HepG2 (cell line): ENCODE measurements around the gene ORM1. TPM values are rescaled to one million over a fixed set of nuclear protein-coding genes. Genes with fewer than 3 reads are reported as not detected.

Source experiments
- AGO2 ChIP-seq: fragments of 200-400 bp; formaldehyde crosslinking; optimal IDR thresholded peaks from 2 replicates; pipeline ENCODE3; 2017; ENCODE audit warnings: mild to moderate bottlenecking, low read depth, low read length, moderate library complexity
- KDM6A ChIP-seq: IDR thresholded peaks from 2 replicates; pipeline ENCODE4 v1.6.1; 2016; ENCODE audit warnings: low read depth
- MYC ChIP-seq: sonication (generic); formaldehyde crosslinking; IDR thresholded peaks from 2 replicates; pipeline ENCODE4 v1.9.0; 2021; ENCODE audit warnings: missing genetic modification reagents, borderline replicate concordance
- RBM22 ChIP-seq: fragments of 200-400 bp; formaldehyde crosslinking; optimal IDR thresholded peaks from 2 replicates; pipeline ENCODE3; 2017; ENCODE audit warnings: mild to moderate bottlenecking, low read length, moderate library complexity
- SAFB2 ChIP-seq: sonication (generic); formaldehyde crosslinking; IDR thresholded peaks from 2 replicates; pipeline ENCODE4 v1.5.1; 2020; ENCODE audit warnings: missing genetic modification reagents, low read depth, mild to moderate bottlenecking, borderline replicate concordance
- SNAPC2 ChIP-seq: sonication (generic); formaldehyde crosslinking; IDR thresholded peaks from 2 replicates; pipeline ENCODE4 v1.8.1; 2022; ENCODE audit warnings: mild to moderate bottlenecking, missing genetic modification reagents
- YEATS4 ChIP-seq: sonication (generic); formaldehyde crosslinking; IDR thresholded peaks from 2 replicates; pipeline ENCODE4 v1.4.0; 2020; ENCODE audit warnings: missing genetic modification reagents, borderline replicate concordance
- ZFP41 ChIP-seq: sonication (generic); formaldehyde crosslinking; IDR thresholded peaks from 2 replicates; pipeline ENCODE4 v1.4.0; 2020; ENCODE audit warnings: mild to moderate bottlenecking, missing genetic modification reagents, borderline replicate concordance
- ZNF292 ChIP-seq: sonication (generic); formaldehyde crosslinking; IDR thresholded peaks from 2 replicates; pipeline ENCODE4 v1.8.1; 2022; ENCODE audit warnings: mild to moderate bottlenecking, low read depth, missing genetic modification reagents, borderline replicate concordance
- ZNF761 ChIP-seq: sonication (generic); formaldehyde crosslinking; conservative IDR thresholded peaks from 2 replicates; pipeline ENCODE4 v1.4.0; 2020; ENCODE audit warnings: mild to moderate bottlenecking, missing genetic modification reagents
- polyA plus RNA-seq, 8 experiments: library from polyadenylated mRNA; depleted of rRNA in 3 of 8; stranded (reverse) in 7 of 8; unstranded in 1 of 8; fragments of >200 nt; fragmentation: Illumina TruSeq in 4 of 8; extraction: Trizol in 4 of 8; gene quantifications; 2 replicates each; pipeline versions ENCODE4 v1.2.1 to v1.2.3, GENCODE V29; 2011 to 2016; ENCODE audit warnings: low read depth in 4 of 8, missing spikeins in 1 of 8, mixed read lengths in 1 of 8; ENCODE audit not compliant: insufficient read depth in 1 of 8
- total RNA-seq, 5 experiments: library from RNA; depleted of rRNA; stranded (reverse); fragments of >200 nt; fragmentation: Illumina TruSeq; extraction: Trizol; gene quantifications; 2 replicates each; pipeline ENCODE4 v1.2.3, GENCODE V29; 2016; ENCODE audit warnings: low read depth in 1 of 5
- TF ChIP-seq, protein P1 (sequence below): sonication (generic); formaldehyde crosslinking; IDR thresholded peaks from 2 replicates; pipeline ENCODE4 v1.8.1; 2023; ENCODE audit warnings: missing genetic modification reagents, mild to moderate bottlenecking, borderline replicate concordance
- TF ChIP-seq, protein P2 (sequence below): sonication (generic); formaldehyde crosslinking; IDR thresholded peaks from 2 replicates; pipeline ENCODE4 v1.8.1; 2022; ENCODE audit warnings: mild to moderate bottlenecking, missing genetic modification reagents
- TF ChIP-seq, protein P3 (sequence below): sonication (generic); formaldehyde crosslinking; IDR thresholded peaks from 2 replicates; pipeline ENCODE4 v1.4.0; 2020; ENCODE audit warnings: missing genetic modification reagents
- TF ChIP-seq, protein P4 (sequence below): sonication (generic); formaldehyde crosslinking; IDR thresholded peaks from 2 replicates; pipeline ENCODE4 v1.4.0; 2020; ENCODE audit warnings: missing genetic modification reagents
- TF ChIP-seq, protein P5 (sequence below): sonication (generic); formaldehyde crosslinking; IDR thresholded peaks from 2 replicates; pipeline ENCODE4 v1.5.0; 2020; ENCODE audit warnings: mild to moderate bottlenecking, missing genetic modification reagents, moderate library complexity
- TF ChIP-seq, protein P6 (sequence below): sonication (generic); formaldehyde crosslinking; conservative IDR thresholded peaks from 2 replicates; pipeline ENCODE4 v1.4.0; 2020; ENCODE audit warnings: missing genetic modification reagents
- TF ChIP-seq, protein P7 (sequence below): sonication (generic); formaldehyde crosslinking; IDR thresholded peaks from 2 replicates; pipeline ENCODE4 v1.5.1; 2020; ENCODE audit warnings: mild to moderate bottlenecking, missing genetic modification reagents

Gene ORM1
- total and polyA plus RNA-seq, 2 of the 13 experiments (the other 11 are each of a cell fraction or from before 2014, with no cell fraction given), result 699 to 1,180 TPM

DNA sequence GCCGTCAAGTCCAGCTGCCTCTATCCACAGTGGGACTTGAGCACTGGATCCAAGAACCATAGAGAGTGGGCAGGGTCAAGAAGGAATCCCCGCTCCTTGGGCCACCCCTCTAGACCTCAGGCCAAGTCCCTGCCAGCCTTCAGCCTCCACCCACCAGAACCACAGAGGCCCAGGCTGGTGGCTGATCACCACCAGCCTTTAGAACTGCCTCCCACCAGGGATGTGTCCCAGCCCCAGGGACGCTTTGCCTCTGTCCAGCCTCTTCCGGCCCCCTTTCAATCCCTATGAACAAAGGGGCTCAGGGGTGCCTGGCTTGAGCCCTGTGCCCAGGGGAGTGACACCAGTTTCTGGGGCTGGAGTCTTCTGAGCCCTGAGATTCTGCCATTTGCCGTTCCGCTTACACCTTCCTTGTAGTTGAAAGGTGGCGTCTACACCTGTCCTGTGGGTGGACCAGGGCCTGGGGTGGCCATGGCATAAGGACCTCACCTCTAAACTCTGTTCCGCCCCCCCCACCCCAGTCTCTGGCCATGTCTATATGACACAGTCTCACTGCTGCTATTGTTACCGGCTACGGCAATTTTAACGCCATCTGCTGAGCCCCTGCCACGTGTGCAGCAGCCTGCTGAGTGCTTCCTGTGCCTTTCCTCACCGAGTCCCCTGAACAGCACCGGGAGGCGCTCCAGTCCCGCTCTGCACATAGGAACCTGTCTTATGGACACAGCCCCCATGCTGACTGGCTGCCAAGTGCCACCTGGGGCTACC lies 35.7 kb upstream of the ORM1 start (continued):
- TF ChIP-seq, protein P1, sequence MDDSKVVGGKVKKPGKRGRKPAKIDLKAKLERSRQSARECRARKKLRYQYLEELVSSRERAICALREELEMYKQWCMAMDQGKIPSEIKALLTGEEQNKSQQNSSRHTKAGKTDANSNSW (CRISPR knock-in tag), result no peak
- TF ChIP-seq, protein P2, sequence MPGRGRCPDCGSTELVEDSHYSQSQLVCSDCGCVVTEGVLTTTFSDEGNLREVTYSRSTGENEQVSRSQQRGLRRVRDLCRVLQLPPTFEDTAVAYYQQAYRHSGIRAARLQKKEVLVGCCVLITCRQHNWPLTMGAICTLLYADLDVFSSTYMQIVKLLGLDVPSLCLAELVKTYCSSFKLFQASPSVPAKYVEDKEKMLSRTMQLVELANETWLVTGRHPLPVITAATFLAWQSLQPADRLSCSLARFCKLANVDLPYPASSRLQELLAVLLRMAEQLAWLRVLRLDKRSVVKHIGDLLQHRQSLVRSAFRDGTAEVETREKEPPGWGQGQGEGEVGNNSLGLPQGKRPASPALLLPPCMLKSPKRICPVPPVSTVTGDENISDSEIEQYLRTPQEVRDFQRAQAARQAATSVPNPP (CRISPR knock-in tag), result no peak
- TF ChIP-seq, protein P3, sequence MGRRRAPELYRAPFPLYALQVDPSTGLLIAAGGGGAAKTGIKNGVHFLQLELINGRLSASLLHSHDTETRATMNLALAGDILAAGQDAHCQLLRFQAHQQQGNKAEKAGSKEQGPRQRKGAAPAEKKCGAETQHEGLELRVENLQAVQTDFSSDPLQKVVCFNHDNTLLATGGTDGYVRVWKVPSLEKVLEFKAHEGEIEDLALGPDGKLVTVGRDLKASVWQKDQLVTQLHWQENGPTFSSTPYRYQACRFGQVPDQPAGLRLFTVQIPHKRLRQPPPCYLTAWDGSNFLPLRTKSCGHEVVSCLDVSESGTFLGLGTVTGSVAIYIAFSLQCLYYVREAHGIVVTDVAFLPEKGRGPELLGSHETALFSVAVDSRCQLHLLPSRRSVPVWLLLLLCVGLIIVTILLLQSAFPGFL (CRISPR knock-in tag), result no peak
- no peak for TF ChIP-seq SNAPC2 (CRISPR knock-in tag)
- no peak for TF ChIP-seq YEATS4 (CRISPR knock-in tag)
- TF ChIP-seq, protein P4, sequence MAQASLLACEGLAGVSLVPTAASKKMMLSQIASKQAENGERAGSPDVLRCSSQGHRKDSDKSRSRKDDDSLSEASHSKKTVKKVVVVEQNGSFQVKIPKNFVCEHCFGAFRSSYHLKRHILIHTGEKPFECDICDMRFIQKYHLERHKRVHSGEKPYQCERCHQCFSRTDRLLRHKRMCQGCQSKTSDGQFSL (CRISPR knock-in tag), result peak; percentile 35; the same call in 1 of the 2 replicates
- TF ChIP-seq, protein P5, sequence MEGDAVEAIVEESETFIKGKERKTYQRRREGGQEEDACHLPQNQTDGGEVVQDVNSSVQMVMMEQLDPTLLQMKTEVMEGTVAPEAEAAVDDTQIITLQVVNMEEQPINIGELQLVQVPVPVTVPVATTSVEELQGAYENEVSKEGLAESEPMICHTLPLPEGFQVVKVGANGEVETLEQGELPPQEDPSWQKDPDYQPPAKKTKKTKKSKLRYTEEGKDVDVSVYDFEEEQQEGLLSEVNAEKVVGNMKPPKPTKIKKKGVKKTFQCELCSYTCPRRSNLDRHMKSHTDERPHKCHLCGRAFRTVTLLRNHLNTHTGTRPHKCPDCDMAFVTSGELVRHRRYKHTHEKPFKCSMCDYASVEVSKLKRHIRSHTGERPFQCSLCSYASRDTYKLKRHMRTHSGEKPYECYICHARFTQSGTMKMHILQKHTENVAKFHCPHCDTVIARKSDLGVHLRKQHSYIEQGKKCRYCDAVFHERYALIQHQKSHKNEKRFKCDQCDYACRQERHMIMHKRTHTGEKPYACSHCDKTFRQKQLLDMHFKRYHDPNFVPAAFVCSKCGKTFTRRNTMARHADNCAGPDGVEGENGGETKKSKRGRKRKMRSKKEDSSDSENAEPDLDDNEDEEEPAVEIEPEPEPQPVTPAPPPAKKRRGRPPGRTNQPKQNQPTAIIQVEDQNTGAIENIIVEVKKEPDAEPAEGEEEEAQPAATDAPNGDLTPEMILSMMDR (CRISPR knock-in tag), result no peak
- TF ChIP-seq SAFB2 (CRISPR knock-in tag), result no peak
- TF ChIP-seq ZNF761 (CRISPR knock-in tag), result no peak
- no peak for TF ChIP-seq ZNF292 (CRISPR knock-in tag)
- TF ChIP-seq KDM6A (CRISPR knock-in tag), result no peak
- TF ChIP-seq AGO2, result peak; percentile 58
- no peak for TF ChIP-seq ZFP41 (CRISPR knock-in tag)
- TF ChIP-seq RBM22, result peak; percentile 52
- TF ChIP-seq, protein P6, sequence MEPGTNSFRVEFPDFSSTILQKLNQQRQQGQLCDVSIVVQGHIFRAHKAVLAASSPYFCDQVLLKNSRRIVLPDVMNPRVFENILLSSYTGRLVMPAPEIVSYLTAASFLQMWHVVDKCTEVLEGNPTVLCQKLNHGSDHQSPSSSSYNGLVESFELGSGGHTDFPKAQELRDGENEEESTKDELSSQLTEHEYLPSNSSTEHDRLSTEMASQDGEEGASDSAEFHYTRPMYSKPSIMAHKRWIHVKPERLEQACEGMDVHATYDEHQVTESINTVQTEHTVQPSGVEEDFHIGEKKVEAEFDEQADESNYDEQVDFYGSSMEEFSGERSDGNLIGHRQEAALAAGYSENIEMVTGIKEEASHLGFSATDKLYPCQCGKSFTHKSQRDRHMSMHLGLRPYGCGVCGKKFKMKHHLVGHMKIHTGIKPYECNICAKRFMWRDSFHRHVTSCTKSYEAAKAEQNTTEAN (CRISPR knock-in tag), result no peak
- TF ChIP-seq, protein P7, sequence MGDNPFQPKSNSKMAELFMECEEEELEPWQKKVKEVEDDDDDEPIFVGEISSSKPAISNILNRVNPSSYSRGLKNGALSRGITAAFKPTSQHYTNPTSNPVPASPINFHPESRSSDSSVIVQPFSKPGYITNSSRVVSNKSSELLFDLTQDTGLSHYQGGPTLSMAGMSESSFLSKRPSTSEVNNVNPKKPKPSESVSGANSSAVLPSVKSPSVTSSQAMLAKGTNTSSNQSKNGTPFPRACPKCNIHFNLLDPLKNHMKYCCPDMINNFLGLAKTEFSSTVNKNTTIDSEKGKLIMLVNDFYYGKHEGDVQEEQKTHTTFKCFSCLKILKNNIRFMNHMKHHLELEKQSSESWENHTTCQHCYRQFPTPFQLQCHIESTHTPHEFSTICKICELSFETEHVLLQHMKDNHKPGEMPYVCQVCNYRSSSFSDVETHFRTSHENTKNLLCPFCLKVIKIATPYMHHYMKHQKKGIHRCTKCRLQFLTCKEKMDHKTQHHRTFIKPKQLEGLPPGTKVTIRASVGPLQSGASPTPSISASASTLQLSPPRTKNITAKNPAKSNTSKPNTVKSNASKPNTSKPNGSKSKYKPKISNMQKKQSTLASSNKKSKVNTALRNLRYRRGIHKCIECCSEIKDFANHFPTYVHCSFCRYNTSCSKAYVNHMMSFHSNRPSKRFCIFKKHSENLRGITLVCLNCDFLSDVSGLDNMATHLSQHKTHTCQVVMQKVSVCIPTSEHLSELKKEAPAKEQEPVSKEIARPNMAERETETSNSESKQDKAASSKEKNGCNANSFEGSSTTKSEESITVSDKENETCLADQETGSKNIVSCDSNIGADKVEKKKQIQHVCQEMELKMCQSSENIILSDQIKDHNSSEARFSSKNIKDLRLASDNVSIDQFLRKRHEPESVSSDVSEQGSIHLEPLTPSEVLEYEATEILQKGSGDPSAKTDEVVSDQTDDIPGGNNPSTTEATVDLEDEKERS (CRISPR knock-in tag), result no peak
- no peak for TF ChIP-seq MYC
